Measurements from ENCODE around the gene AIFM3.

DNA sequence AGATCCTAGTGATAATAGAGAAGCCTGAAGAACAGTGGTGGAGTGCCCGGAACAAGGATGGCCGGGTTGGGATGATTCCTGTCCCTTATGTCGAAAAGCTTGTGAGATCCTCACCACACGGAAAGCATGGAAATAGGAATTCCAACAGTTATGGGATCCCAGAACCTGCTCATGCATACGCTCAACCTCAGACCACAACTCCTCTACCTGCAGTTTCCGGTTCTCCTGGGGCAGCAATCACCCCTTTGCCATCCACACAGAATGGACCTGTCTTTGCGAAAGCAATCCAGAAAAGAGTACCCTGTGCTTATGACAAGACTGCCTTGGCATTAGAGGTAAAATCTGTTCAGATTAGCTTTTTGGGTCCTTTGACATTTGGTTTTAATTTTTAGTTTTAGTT is 33.1 kb upstream of the AIFM3 start:
- TF ChIP-seq, protein P1, sequence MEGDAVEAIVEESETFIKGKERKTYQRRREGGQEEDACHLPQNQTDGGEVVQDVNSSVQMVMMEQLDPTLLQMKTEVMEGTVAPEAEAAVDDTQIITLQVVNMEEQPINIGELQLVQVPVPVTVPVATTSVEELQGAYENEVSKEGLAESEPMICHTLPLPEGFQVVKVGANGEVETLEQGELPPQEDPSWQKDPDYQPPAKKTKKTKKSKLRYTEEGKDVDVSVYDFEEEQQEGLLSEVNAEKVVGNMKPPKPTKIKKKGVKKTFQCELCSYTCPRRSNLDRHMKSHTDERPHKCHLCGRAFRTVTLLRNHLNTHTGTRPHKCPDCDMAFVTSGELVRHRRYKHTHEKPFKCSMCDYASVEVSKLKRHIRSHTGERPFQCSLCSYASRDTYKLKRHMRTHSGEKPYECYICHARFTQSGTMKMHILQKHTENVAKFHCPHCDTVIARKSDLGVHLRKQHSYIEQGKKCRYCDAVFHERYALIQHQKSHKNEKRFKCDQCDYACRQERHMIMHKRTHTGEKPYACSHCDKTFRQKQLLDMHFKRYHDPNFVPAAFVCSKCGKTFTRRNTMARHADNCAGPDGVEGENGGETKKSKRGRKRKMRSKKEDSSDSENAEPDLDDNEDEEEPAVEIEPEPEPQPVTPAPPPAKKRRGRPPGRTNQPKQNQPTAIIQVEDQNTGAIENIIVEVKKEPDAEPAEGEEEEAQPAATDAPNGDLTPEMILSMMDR (IDR thresholded peaks at IDR 0.05): no peak
- no peak for TF ChIP-seq POLR2A (IDR thresholded peaks at IDR 0.05)
